HUES48 (cell line): ENCODE data around the gene ATP2A3.

Source experiments
- H3K27ac ChIP-seq: one replicate; pipeline ENCODE4 v1.7.0; 2013; ENCODE audit warnings: low read depth, low read length, inconsistent platforms
- H3K27me3 ChIP-seq: 2 replicates; pipeline ENCODE4 v1.6.1; 2013; ENCODE audit warnings: mild to moderate bottlenecking, low read length; ENCODE audit not compliant: control insufficient read depth, insufficient read depth
- H3K36me3 ChIP-seq: 2 replicates; pipeline ENCODE4 v1.6.1; 2013; ENCODE audit warnings: low read length; ENCODE audit not compliant: control insufficient read depth, insufficient read depth
- H3K4me1 ChIP-seq: 2 replicates; pipeline ENCODE4 v1.6.1; 2013; ENCODE audit warnings: mild to moderate bottlenecking, low read length; ENCODE audit not compliant: control insufficient read depth, insufficient read depth
- H3K4me3 ChIP-seq: 2 replicates; pipeline ENCODE4 v1.5.1; 2013; ENCODE audit warnings: mild to moderate bottlenecking, low read depth, low read length
- H3K9ac ChIP-seq: 2 replicates; pipeline ENCODE4 v1.6.1; 2013; ENCODE audit warnings: mild to moderate bottlenecking, low read depth, low read length, moderate library complexity
- H3K9me3 ChIP-seq: 2 replicates; pipeline ENCODE4 v1.6.1; 2013; ENCODE audit warnings: low read length; ENCODE audit not compliant: control insufficient read depth, insufficient read depth

ATP2A3 gene

DNA sequence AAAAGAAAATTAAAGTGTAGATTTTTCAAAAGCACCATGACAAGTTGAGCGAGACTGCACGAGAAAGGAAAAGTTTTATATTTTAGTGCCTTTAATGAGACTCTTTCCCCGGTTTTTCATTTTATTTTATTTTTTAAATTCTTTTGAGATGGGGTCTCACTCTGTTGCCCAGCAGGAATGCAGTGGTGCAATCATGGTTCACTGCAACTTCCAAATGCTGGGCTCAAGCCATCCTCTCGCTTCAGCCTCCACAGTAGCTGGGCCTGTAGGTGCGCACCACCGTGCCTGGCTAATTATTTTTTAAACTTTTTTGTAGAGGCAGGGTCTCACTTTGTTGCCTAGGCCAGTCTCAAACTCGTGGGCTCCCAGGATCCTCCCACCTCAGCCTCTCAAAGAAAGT, 5.7 kb upstream of the ATP2A3 start:
- H3K27ac ChIP-seq = no peak overlapping the region
- no peaks in the 10 kb centered on the region for H3K36me3 ChIP-seq
- H3K9me3 ChIP-seq = no peaks in the 10 kb centered on the region
- no peak overlapping the region for H3K9ac ChIP-seq
- H3K4me3 ChIP-seq = no peak overlapping the region
- no peaks in the 10 kb centered on the region for H3K27me3 ChIP-seq
- peaks cover 13% of the 10 kb centered on the region; the same call in 1 of the 2 replicates for H3K4me1 ChIP-seq

DNA sequence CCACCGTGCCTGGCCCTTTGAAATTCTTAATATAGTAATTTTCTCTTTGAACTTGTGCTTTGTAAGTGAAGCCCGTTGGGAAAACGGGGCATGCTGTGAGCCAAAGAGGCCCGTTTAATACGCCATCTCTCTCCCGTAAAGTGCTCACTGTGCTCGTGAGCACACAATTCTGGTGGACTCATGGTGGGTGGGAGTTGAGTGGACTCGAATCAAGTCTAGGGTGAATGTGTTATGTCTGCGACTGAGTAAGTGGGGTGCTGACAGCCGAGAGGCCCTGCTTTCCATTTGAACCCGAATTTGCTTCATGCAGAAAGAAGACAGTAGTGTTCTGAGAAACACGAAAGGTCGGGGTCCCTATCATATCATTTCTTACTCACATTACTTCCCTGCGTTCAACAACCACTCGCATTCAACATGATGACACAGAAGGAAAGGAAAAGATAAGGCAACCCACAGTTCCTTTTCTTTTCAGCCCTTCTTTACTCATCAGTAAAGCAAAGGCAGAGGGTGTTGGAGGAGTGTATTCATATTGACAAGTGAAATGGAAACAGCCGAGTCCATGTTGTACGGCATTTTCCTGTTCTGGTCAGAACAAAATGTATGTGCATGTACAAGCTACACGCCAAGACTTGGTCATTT, 4.8 kb upstream of the ATP2A3 start:
- H3K27me3 ChIP-seq = no peaks in the 10 kb centered on the region; the same call in 1 of the 2 replicates
- H3K4me1 ChIP-seq = peaks cover 13% of the 10 kb centered on the region; the same call in 1 of the 2 replicates
- no peaks in the 10 kb centered on the region for H3K36me3 ChIP-seq
- H3K4me3 ChIP-seq = no peak overlapping the region
- no peak overlapping the region for H3K27ac ChIP-seq
- no peak overlapping the region for H3K9ac ChIP-seq
- no peaks in the 10 kb centered on the region for H3K9me3 ChIP-seq

DNA sequence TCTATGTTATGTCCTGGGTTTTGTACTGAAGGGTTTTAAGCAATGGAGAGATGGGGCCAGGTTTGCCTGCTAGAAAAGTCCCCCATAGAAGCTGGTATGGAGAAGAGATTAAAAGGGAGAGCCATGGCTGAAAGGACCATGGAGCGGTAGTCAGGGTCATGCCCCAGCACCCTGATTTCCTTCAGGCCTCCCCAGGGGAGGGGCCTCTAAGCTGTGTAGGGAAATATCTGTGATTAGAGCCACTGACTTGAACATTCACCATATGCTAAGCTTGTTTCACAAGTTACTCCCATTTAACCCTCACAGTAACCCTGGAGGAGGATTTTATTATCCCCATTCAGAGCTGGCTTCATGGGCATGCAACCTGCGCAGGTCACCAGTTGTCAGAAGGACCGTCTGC, 3.8 kb upstream of the ATP2A3 start:
- H3K27me3 ChIP-seq = peaks cover 8% of the 10 kb centered on the region
- no peak overlapping the region for H3K9ac ChIP-seq
- no peaks in the 10 kb centered on the region for H3K36me3 ChIP-seq
- no peak overlapping the region for H3K27ac ChIP-seq
- H3K4me1 ChIP-seq = peaks cover 16% of the 10 kb centered on the region; the same call in 1 of the 2 replicates
- no peak overlapping the region for H3K4me3 ChIP-seq
- H3K9me3 ChIP-seq = no peaks in the 10 kb centered on the region

DNA sequence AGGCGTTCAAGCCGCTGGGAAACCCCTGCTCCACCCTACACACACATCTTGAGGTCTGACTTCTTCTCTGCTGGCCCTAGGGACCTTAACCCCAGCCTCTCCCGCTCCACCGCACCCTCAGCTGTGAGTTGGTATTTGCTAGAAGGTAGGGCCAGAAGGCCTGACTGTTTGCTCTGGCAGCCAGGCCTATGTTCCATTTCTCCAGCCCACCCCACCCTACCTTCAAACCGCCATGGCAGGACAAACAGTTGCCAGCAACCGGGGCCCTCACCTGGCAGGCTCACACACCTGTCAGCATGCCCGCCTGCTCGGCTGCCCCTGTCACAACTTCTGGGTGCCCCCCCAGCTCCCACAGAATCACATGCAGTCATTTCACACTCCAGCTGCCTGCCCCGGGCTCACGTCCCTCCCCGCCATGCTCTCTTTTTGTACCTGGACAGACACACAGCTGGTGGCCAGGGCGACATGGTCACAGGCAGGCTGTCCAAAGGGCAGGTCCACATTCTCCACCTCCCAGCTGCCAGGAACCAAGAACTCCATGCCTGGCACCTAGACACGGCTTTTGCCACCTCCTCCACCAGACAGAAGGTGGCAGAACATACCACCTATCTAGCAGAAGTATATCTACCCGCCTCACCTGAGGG, 2.6 kb upstream of the ATP2A3 start:
- Histone ChIP-seq H3K9ac (no peak overlapping the region), H3K4me1 (peaks cover 11% of the 10 kb centered on the region; the same call in 1 of the 2 replicates), H3K36me3 (no peaks in the 10 kb centered on the region), H3K4me3 (no peak overlapping the region), H3K27me3 (peaks cover 19% of the 10 kb centered on the region), H3K27ac (no peak overlapping the region), H3K9me3 (no peaks in the 10 kb centered on the region)

DNA sequence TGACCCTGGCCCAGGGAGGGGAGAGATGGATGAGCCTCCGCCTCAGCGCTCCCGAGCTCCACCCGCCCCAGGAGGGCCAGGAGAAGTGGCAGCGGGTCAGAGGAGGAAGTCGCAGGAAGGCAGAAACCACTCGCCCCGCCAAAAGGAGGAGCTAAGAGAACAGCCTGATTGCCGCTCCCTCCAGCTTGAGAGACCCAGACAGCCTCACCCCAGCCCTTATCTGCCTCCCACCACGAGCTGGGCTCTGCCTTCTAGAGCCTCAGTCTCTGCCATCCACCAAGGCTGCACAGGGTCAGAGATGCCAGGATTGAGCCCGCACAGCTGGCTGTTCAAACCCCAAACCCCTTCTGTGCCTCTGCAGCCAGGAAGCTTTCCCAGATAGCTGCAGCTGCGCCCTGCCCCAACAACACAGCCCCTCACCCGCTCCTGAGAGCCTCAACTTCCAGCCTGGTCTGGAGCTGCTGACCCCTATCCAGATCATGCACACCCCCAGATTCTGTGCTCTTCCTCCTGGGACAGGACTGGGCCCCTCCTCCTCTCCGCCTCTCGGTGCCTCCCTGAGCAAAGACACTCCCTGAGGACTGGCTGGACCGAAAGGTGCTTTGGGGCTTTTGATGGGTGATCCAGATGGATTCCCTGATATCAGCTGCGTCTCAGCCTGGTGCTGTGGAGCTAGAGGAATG, 1.0 kb upstream of the ATP2A3 start:
- Histone ChIP-seq H3K36me3 (no peaks in the 10 kb centered on the region), H3K27ac (no peak overlapping the region), H3K4me1 (peaks cover 17% of the 10 kb centered on the region; the same call in 1 of the 2 replicates), H3K9ac (0 out of 2 replicates have a peak overlapping the region, but pooled peaks have one; percentile 10), H3K9me3 (no peaks in the 10 kb centered on the region), H3K4me3 (peak overlapping the region; percentile 65), H3K27me3 (peaks cover 19% of the 10 kb centered on the region)

DNA sequence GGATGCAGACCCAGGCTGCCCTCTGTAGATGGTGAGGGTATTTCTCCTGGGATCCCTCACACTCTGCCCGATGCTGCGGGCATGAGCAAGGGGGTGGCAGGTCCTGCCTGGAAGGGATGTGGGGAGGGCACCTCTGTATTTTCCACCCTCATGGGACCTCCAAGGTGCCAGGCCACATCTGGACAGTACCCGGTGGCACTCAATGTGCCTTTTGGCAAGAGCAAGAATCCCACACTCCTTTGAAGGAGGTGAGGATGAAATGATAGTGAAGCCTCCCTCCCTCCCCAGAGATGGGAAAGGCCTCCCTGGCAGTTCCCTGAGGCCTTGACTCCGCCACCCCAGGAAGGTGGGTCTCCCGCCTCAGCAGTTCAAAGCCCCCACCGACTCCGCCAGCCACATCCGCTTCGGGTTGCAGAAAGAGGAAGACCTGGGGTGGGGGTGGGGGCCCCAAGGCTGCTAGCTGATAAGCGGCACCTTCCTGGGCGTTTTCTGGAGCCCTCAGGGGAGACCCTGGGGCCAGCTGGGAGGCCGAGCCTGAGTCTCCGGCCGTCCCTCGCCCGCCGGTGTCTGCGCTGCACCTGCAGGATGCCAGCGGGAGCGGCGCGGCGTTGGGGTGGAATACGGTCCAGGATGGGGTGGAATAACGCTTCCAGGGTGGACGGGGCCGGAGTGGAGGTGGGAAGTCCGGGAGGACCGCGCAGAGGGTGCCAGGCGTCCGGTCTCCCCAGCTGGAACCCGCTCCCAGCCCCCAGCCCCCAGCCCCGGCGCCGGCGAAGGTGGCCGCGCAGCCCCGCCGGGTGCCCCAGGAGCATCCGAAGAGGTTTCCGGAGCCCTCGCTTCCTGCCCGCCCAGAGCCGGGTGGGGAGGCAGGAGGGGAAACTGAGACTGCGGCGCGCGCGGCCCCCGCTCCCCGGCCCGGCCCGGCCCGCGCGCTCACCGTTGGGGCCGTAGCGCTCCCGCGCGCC, 718 bp downstream of the ATP2A3 start:
- Histone ChIP-seq H3K9ac (no peak overlapping the region), H3K4me1 (peaks cover 29% of the 10 kb centered on the region; the same call in 1 of the 2 replicates), H3K4me3 (peak overlapping the region; percentile 65), H3K27ac (no peak overlapping the region), H3K9me3 (no peaks in the 10 kb centered on the region), H3K27me3 (peaks cover 19% of the 10 kb centered on the region), H3K36me3 (no peaks in the 10 kb centered on the region)

DNA sequence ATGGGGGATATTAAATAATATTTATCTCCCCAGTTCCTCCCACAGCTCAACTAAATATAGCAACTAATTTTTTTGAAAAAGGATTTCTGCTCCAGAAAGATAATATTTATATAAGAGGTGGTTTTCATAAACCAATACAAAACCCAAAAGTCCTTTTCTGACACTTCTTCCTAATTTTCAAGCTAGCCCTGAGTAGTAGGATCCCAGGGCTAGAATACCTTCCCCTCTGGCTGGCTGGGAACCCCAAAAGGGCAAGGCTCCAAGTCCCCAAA, 1.3 kb downstream of the ATP2A3 start:
- Histone ChIP-seq H3K27me3 (peaks cover 19% of the 10 kb centered on the region), H3K9me3 (no peaks in the 10 kb centered on the region), H3K4me3 (no peak overlapping the region), H3K9ac (no peak overlapping the region), H3K4me1 (peaks cover 29% of the 10 kb centered on the region; the same call in 1 of the 2 replicates), H3K36me3 (no peaks in the 10 kb centered on the region), H3K27ac (no peak overlapping the region)

DNA sequence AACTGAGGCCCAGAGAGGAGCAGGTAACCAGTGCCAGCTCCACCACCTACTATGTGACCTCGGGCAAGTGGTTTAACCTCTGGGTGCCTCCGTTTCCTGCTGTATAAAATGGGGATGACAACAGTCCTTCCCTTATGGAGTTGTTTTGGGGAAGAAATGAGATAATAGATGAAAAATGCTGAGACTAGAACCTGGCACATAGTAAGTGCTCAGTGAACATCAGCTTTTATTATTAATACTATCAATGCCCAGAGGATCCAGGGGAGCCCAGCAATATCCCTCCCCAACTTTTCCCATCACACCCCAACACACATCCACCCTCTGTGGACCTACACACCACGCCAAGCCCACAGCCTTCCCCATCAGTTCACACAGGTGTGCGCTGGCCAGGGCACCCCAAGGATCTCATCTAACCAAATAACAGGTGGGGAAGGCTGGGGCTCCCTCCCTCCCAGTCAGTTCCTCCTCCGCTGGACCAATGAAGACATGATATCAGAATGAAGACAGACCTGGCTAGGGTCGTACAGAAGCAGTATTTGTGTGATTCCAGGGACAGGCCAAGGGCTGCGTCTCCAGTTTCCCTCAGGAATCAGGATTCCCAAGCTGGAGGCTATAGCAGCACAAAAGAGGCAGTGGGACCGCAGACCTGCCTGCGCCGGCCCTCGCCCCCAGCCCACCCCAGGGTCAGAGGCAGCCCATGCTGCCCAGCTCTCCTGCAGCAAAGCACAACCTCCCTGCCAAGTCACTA, 1.8 kb downstream of the ATP2A3 start:
- no peak overlapping the region for H3K27ac ChIP-seq
- peaks cover 29% of the 10 kb centered on the region; the same call in 1 of the 2 replicates for H3K4me1 ChIP-seq
- no peak overlapping the region for H3K9ac ChIP-seq
- peaks cover 19% of the 10 kb centered on the region for H3K27me3 ChIP-seq
- H3K36me3 ChIP-seq = no peaks in the 10 kb centered on the region
- H3K4me3 ChIP-seq = no peak overlapping the region
- H3K9me3 ChIP-seq = no peaks in the 10 kb centered on the region

DNA sequence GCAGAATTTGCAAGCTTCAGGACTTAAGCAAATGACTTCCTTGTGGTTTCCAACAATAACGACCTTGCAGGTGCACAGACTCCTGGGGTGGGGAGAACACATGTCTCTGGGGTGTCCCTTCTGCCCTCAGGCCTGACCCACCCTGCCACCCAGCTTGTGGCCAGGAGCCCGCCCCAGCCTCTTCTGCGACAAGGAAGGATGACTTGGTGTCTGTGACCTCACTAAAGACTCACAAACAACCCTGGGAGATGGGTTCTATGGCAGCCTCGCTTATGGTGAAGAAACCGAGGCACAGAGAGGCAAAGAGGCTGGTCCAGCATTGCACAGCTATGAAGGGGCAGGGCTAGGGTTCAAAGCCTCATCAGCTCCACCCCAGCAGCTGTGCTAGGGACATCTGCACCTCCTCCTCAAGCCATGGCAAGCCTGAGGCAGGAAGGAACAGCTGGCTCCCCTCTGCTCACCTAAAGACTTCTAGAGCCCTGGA, 2.6 kb downstream of the ATP2A3 start:
- H3K9me3 ChIP-seq = no peaks in the 10 kb centered on the region
- no peak overlapping the region for H3K27ac ChIP-seq
- peaks cover 33% of the 10 kb centered on the region for H3K4me1 ChIP-seq
- H3K27me3 ChIP-seq = peaks cover 19% of the 10 kb centered on the region
- H3K9ac ChIP-seq = no peak overlapping the region
- no peak overlapping the region for H3K4me3 ChIP-seq
- H3K36me3 ChIP-seq = no peaks in the 10 kb centered on the region

DNA sequence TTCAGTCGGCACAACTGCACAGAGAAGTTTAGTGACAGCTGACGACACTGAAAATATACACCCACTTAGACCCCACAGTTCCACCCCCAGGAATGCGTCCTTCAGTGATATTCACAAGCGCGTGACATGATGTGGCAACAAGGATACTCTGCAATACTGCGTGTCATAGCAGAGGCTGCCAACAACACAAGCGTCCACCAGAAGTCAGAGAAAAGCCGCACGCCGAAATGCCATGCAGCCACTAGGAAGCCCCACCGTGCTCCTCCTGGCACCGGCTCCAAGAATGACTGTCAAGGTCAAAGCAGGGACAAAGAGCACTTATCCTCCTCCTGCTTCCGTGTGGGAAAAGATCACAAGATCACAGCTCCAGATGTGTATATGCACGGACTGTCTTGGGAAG, 3.5 kb downstream of the ATP2A3 start:
- Histone ChIP-seq H3K4me1 (peaks cover 40% of the 10 kb centered on the region), H3K27ac (no peak overlapping the region), H3K27me3 (peaks cover 19% of the 10 kb centered on the region), H3K9ac (no peak overlapping the region), H3K4me3 (no peak overlapping the region), H3K9me3 (no peaks in the 10 kb centered on the region), H3K36me3 (no peaks in the 10 kb centered on the region)
